SU-DHL-6 (cell line): ENCODE data around the gene DNAL4.

ENCODE experiments used
- H2AFZ ChIP-seq: fragments of 200-600 bp; sonication (generic); 2 replicates; pipeline ENCODE4 v1.6.1; 2014; ENCODE audit warnings: low read depth, mild to moderate bottlenecking, moderate library complexity, mixed read lengths, antibody characterized with exemption, low read length; ENCODE audit not compliant: severe bottlenecking
- H3F3A ChIP-seq: fragments of 200-600 bp; shearing (Covaris generic); 2 replicates; pipeline ENCODE4 v1.6.0; 2016; ENCODE audit warnings: antibody characterized with exemption, mild to moderate bottlenecking; ENCODE audit not compliant: insufficient read depth
- H3K27ac ChIP-seq: fragments of 200-600 bp; sonication (generic); 2 replicates; pipeline ENCODE4 v1.5.1; 2016; ENCODE audit warnings: low read depth, mild to moderate bottlenecking, low read length, moderate library complexity, mixed read lengths
- H3K27me3 ChIP-seq: fragments of 200-600 bp; sonication (generic), shearing (Covaris generic); 2 replicates; pipeline ENCODE4 v1.6.0; 2014; ENCODE audit warnings: mild to moderate bottlenecking, low read length
- H3K36me3 ChIP-seq: fragments of 200-600 bp; sonication (generic); 2 replicates; pipeline ENCODE4 v1.6.1; 2014; ENCODE audit warnings: mild to moderate bottlenecking, low read length, mixed read lengths
- H3K4me2 ChIP-seq: fragments of 300-600, 200-600 bp; shearing (Covaris generic), sonication (generic); 2 replicates; pipeline ENCODE4 v1.6.0; 2014; ENCODE audit warnings: low read length, low read depth, mild to moderate bottlenecking; ENCODE audit not compliant: poor library complexity, severe bottlenecking
- H3K4me3 ChIP-seq: fragments of 200-600 bp; sonication (generic); 2 replicates; pipeline ENCODE4 v1.5.1; 2014; ENCODE audit warnings: antibody characterized with exemption, low read length, mild to moderate bottlenecking, mixed read lengths; ENCODE audit not compliant: insufficient read depth, poor library complexity, severe bottlenecking
- H3K79me2 ChIP-seq: fragments of 200-600 bp; sonication (generic); 2 replicates; pipeline ENCODE4 v1.6.1; 2014; ENCODE audit warnings: mild to moderate bottlenecking, low read length, moderate library complexity; ENCODE audit not compliant: insufficient read depth
- H3K9ac ChIP-seq: fragments of 200-600 bp; sonication (generic); 2 replicates; pipeline ENCODE4 v1.7.0; 2014; ENCODE audit warnings: mild to moderate bottlenecking, low read length
- H3K9me2 ChIP-seq: fragments of 200-600 bp; sonication (generic); replicated peaks from 2 replicates; pipeline ENCODE4 v1.6.1; 2014; ENCODE audit warnings: low read length; ENCODE audit not compliant: insufficient read depth
- H3K9me3 ChIP-seq: fragments of 200-600 bp; sonication (generic); 2 replicates; pipeline ENCODE4 v1.6.1; 2014; ENCODE audit warnings: low read length, mixed read lengths; ENCODE audit not compliant: insufficient read depth
- H4K20me1 ChIP-seq: fragments of 200-600 bp; sonication (generic); 2 replicates; pipeline ENCODE4 v1.6.1; 2014; ENCODE audit warnings: low read depth, mild to moderate bottlenecking, antibody characterized with exemption, low read length, moderate library complexity, mixed read lengths
- CTCF ChIP-seq: fragments of 200-600 bp; sonication (generic); IDR thresholded peaks from one replicate; pipeline ENCODE4 v1.5.1; 2017; ENCODE audit warnings: antibody characterized with exemption, mild to moderate bottlenecking, low read length, moderate library complexity; ENCODE audit not compliant: insufficient read depth, poor library complexity, severe bottlenecking
- EZH2phosphoT487 ChIP-seq: fragments of 200-600 bp; sonication (generic), shearing (Covaris generic); conservative IDR thresholded peaks from 2 replicates; pipeline ENCODE4 v1.6.1; 2018; ENCODE audit warnings: mild to moderate bottlenecking, antibody characterized with exemption, low read length, moderate library complexity, mixed read lengths

Gene DNAL4

DNA sequence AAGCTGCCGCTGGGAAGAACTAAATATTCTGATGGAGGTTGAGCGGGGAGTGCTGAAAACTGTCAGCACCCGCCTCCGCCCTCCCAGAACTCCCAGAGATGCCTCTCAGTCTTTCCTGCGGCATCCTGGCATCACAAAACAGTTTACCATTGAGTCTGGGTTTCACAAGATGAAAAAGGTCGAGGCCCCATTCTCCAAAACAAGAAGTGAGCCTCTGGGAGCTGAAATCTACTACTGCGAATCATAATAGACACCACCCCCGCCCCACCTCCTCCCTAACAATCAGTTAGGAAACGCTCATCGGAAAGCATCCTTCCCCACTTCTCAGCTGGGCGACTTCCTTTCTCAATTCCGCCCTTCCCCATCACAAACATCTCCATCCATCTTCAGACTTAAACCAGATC, 39.2 kb downstream of the DNAL4 start:
- Histone ChIP-seq H2AFZ (no peak overlapping the region), H3K9ac (peak overlapping the region; percentile 84), H3K9me2 (no peaks in the 10 kb centered on the region), H3K27ac (peak overlapping the region; percentile 90), H3F3A (peaks cover 28% of the 10 kb centered on the region), H3K4me2 (peak overlapping the region; percentile 93), H3K9me3 (no peaks in the 10 kb centered on the region), H3K36me3 (no peaks in the 10 kb centered on the region), H3K27me3 (no peaks in the 10 kb centered on the region), H4K20me1 (no peaks in the 10 kb centered on the region), H3K4me3 (peak overlapping the region; percentile 64), H3K79me2 (peaks cover 29% of the 10 kb centered on the region)
- TF ChIP-seq CTCF (no peak), EZH2phosphoT487 (no peak)

GRCh38 chr22:38753948-38754750, 39.8 kb downstream of the DNAL4 start:
- Histone ChIP-seq H3K9me3 (no peaks in the 10 kb centered on the region), H3F3A (peaks cover 28% of the 10 kb centered on the region), H3K27me3 (no peaks in the 10 kb centered on the region), H3K4me3 (peak overlapping the region; percentile 64), H3K9ac (peak overlapping the region; percentile 84), H3K27ac (peak overlapping the region; percentile 90), H2AFZ (no peak overlapping the region), H3K79me2 (peaks cover 29% of the 10 kb centered on the region), H3K9me2 (no peaks in the 10 kb centered on the region), H3K36me3 (no peaks in the 10 kb centered on the region), H4K20me1 (no peaks in the 10 kb centered on the region), H3K4me2 (peak overlapping the region; percentile 93)
- TF ChIP-seq CTCF: no peak
- TF ChIP-seq EZH2phosphoT487: no peak

- no peaks in the 10 kb centered on the region for H3K36me3 ChIP-seq
- H3K27me3 ChIP-seq: no peaks in the 10 kb centered on the region
- H2AFZ ChIP-seq: no peak overlapping the region
- H3K4me3 ChIP-seq: peak overlapping the region; percentile 33
- H3K27ac ChIP-seq: peak overlapping the region; percentile 93
- H3K4me2 ChIP-seq: peak overlapping the region; percentile 52
- H3F3A ChIP-seq: peaks cover 28% of the 10 kb centered on the region
- H3K9me3 ChIP-seq: no peaks in the 10 kb centered on the region
- peaks cover 29% of the 10 kb centered on the region for H3K79me2 ChIP-seq
- TF ChIP-seq CTCF: no peak
- no peak for TF ChIP-seq EZH2phosphoT487
- H4K20me1 ChIP-seq: no peaks in the 10 kb centered on the region
- H3K9ac ChIP-seq: peak overlapping the region; percentile 49
- H3K9me2 ChIP-seq: no peaks in the 10 kb centered on the region
Observed at GRCh38 chr22:38751422-38752346, 42.3 kb downstream of the DNAL4 start.
